HEK293 (cell line): Measurements from ENCODE around the gene RNPEP.

Experiments used
- CTCF ChIA-PET: fragments of 350-600 bp; formaldehyde crosslinking; extraction: SDS; loops from one replicate; lab custom pipeline; 2021; ENCODE audit warnings: antibody characterized with exemption; lab: Yijun Ruan, JAX
- POLR2A ChIA-PET: fragments of 300-600 bp; formaldehyde crosslinking; extraction: SDS; loops from one replicate; lab custom pipeline; 2020; ENCODE audit warnings: antibody characterized with exemption, inconsistent platforms; lab: Yijun Ruan, JAX
- H3K27ac ChIP-seq: fragments of 200-500 bp; sonication (Bioruptor generic); 2 replicates; pipeline ENCODE4 v1.5.1; 2014; ENCODE audit warnings: low read depth, low read length, control low read depth, inconsistent platforms; ENCODE audit errors: extremely low read depth
- H3K36me3 ChIP-seq, 2 experiments: fragments of 200-500 bp in 1 of 2; sonication (Bioruptor generic) in 1 of 2; 1 replicate in 1 of 2; 2 replicates in 1 of 2; pipeline ENCODE4 v1.5.1; 2014 to 2017; ENCODE audit warnings: inconsistent platforms in 2 of 2, low read length in 2 of 2; ENCODE audit not compliant: control insufficient read depth in 2 of 2, insufficient read depth in 1 of 2
- H3K4me1 ChIP-seq: fragments of 200-500 bp; sonication (Bioruptor generic); 2 replicates; pipeline ENCODE4 v1.5.1; 2014; ENCODE audit warnings: mild to moderate bottlenecking, low read length, inconsistent platforms; ENCODE audit not compliant: control insufficient read depth, insufficient read depth
- H3K4me3 ChIP-seq: 2 replicates; pipeline ENCODE4 v1.5.1; 2011; ENCODE audit warnings: low read depth, mild to moderate bottlenecking, control low read depth, low read length, moderate library complexity
- H3K9me3 ChIP-seq: fragments of 200-500 bp; sonication (Bioruptor generic); 2 replicates; pipeline ENCODE4 v1.5.1; 2014; ENCODE audit warnings: low read depth, low read length, inconsistent platforms; ENCODE audit not compliant: control insufficient read depth, insufficient read depth
- BCL11A ChIP-seq: fragments of 450-650 bp; formaldehyde crosslinking; IDR thresholded peaks from 2 replicates; pipeline ENCODE4 v1.5.1; 2016; ENCODE audit warnings: low read depth, missing biosample characterization, missing genetic modification characterization
- GLIS1 ChIP-seq: fragments of 450-650 bp; formaldehyde crosslinking; IDR thresholded peaks from 2 replicates; pipeline ENCODE4 v1.5.1; 2016; ENCODE audit warnings: missing biosample characterization, missing genetic modification characterization
- YY2 ChIP-seq: fragments of 450-650 bp; formaldehyde crosslinking; IDR thresholded peaks from 2 replicates; pipeline ENCODE4 v1.5.1; 2016; ENCODE audit warnings: missing biosample characterization, missing genetic modification characterization
- ZEB2 ChIP-seq: fragments of 450-650 bp; formaldehyde crosslinking; IDR thresholded peaks from 2 replicates; pipeline ENCODE4 v1.5.1; 2016; ENCODE audit warnings: missing biosample characterization, missing genetic modification characterization
- ZFP69B ChIP-seq: fragments of 450-650 bp; formaldehyde crosslinking; IDR thresholded peaks from 2 replicates; pipeline ENCODE4 v1.5.1; 2016; ENCODE audit warnings: missing biosample characterization, missing genetic modification characterization
- ZNF121 ChIP-seq: fragments of 450-650 bp; formaldehyde crosslinking; IDR thresholded peaks from 2 replicates; pipeline ENCODE4 v1.5.1; 2016; ENCODE audit warnings: missing biosample characterization, missing genetic modification characterization
- ZNF169 ChIP-seq: fragments of 450-650 bp; formaldehyde crosslinking; IDR thresholded peaks from 2 replicates; pipeline ENCODE4 v1.5.1; 2016; ENCODE audit warnings: missing biosample characterization, missing genetic modification characterization
- ZNF202 ChIP-seq: fragments of 450-650 bp; formaldehyde crosslinking; IDR thresholded peaks from 2 replicates; pipeline ENCODE4 v1.5.1; 2016; ENCODE audit warnings: missing biosample characterization, missing genetic modification characterization, borderline replicate concordance
- ZNF274 ChIP-seq, 2 experiments: fragments of 200-500 bp in 1 of 2; fragments of 450-650 bp in 1 of 2; sonication (Bioruptor generic) in 1 of 2; formaldehyde crosslinking in 1 of 2; IDR thresholded peaks; 2 replicates each; pipeline versions ENCODE4 v1.5.1 to v1.6.1; 2014 to 2016; ENCODE audit warnings: borderline replicate concordance in 1 of 2, inconsistent platforms in 1 of 2, low read length in 1 of 2, missing biosample characterization in 1 of 2, missing genetic modification characterization in 1 of 2
- ZNF350 ChIP-seq: fragments of 450-650 bp; formaldehyde crosslinking; IDR thresholded peaks from 2 replicates; pipeline ENCODE4 v1.5.0; 2017; ENCODE audit warnings: missing biosample characterization, mild to moderate bottlenecking, missing genetic modification characterization
- ZNF404 ChIP-seq: fragments of 450-650 bp; formaldehyde crosslinking; IDR thresholded peaks from 2 replicates; pipeline ENCODE4 v1.5.1; 2017; ENCODE audit warnings: missing biosample characterization, missing genetic modification characterization
- ZNF48 ChIP-seq: fragments of 450-650 bp; formaldehyde crosslinking; IDR thresholded peaks from 2 replicates; pipeline ENCODE4 v1.5.1; 2016; ENCODE audit warnings: missing biosample characterization, missing genetic modification characterization
- ZNF514 ChIP-seq: fragments of 450-650 bp; formaldehyde crosslinking; IDR thresholded peaks from 2 replicates; pipeline ENCODE4 v1.5.1; 2016; ENCODE audit warnings: missing biosample characterization, missing genetic modification characterization
- ZNF660 ChIP-seq: fragments of 450-650 bp; IDR thresholded peaks from 2 replicates; pipeline ENCODE4 v1.5.1; 2018; ENCODE audit warnings: missing biosample characterization, mild to moderate bottlenecking, missing genetic modification characterization
- ZNF777 ChIP-seq: fragments of 450-650 bp; formaldehyde crosslinking; IDR thresholded peaks from 2 replicates; pipeline ENCODE4 v1.5.1; 2017; ENCODE audit warnings: missing biosample characterization, missing genetic modification characterization, borderline replicate concordance
- TF ChIP-seq, protein P1 (sequence below): fragments of 450-650 bp; formaldehyde crosslinking; IDR thresholded peaks from 2 replicates; pipeline ENCODE4 v1.5.1; 2017; ENCODE audit warnings: missing biosample characterization, missing genetic modification characterization
- TF ChIP-seq, protein P2 (sequence below): fragments of 450-650 bp; formaldehyde crosslinking; IDR thresholded peaks from 2 replicates; pipeline ENCODE4 v1.5.1; 2016; ENCODE audit warnings: missing biosample characterization, missing genetic modification characterization, borderline replicate concordance

Gene RNPEP

DNA sequence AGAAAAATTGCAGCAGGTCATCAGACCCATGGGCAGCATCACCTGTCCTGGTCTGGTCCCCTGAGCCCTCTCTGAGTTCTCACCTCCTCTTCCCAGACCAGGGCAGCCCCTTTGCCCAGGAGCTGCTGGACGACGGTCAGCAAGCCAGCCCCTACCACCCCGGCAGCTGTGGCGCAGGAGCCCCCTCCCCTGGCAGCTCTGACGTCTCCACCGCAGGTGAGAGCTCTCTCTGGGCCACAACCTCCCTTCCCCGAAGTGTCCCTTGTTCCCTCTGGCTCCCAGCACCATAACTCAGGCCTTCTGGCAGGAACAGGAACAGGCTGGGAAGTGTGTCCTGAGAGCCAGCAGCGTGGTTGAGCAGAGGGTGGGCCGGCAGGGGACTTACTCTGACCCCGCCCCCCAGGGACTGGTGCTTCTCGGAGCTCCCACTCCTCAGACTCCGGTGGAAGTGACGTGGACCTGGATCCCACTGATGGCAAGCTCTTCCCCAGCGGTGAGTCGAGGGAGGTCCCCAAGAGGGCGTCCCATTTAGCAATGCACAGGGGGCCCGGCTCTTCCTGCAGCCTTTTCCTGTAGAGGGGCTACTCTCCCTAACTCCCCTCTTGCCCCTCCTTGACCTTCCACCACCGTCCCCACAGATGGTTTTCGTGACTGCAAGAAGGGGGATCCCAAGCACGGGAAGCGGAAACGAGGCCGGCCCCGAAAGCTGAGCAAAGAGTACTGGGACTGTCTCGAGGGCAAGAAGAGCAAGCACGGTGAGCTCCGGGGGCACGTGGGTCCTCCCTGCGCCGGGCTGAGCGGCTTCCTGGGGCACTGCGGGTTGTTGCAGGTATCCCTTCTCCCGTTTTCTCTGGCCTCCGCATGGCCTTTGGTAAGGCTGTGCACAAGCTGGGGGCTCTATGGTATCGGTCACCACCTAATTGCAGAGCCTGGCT is 30.4 kb downstream of the RNPEP start:
- ChIA-PET POLR2A (no interaction called here), CTCF (interaction anchor here (0.6 to 10.8 kb wide), 8 partner anchors 13 to 117 kb away, joined by 3 to 159 read pairs (median 4); partner anchors contain the start of gene GPR37L1)
- TF ChIP-seq BCL11A (no peak), ZNF514 (no peak), ZNF660 (tag by site-specific recombination) (no peak), YY2 (tag by site-specific recombination) (no peak), ZNF121 (no peak), ZNF274 (IDR thresholded peaks at IDR 0.05; ENCODE audit: low read length) (no peak), ZNF274 (tag by site-specific recombination; IDR thresholded peaks at IDR 0.05; ENCODE audit: borderline replicate concordance) (no peak), ZNF350 (tag by site-specific recombination) (no peak), ZFP69B (tag by site-specific recombination) (no peak), ZNF777 (tag by site-specific recombination) (no peak), ZNF404 (no peak), ZNF48 (no peak)
- TF ChIP-seq, protein P1, sequence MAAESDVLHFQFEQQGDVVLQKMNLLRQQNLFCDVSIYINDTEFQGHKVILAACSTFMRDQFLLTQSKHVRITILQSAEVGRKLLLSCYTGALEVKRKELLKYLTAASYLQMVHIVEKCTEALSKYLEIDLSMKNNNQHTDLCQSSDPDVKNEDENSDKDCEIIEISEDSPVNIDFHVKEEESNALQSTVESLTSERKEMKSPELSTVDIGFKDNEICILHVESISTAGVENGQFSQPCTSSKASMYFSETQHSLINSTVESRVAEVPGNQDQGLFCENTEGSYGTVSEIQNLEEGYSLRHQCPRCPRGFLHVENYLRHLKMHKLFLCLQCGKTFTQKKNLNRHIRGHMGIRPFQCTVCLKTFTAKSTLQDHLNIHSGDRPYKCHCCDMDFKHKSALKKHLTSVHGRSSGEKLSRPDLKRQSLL: no peak
- TF ChIP-seq, protein P2, sequence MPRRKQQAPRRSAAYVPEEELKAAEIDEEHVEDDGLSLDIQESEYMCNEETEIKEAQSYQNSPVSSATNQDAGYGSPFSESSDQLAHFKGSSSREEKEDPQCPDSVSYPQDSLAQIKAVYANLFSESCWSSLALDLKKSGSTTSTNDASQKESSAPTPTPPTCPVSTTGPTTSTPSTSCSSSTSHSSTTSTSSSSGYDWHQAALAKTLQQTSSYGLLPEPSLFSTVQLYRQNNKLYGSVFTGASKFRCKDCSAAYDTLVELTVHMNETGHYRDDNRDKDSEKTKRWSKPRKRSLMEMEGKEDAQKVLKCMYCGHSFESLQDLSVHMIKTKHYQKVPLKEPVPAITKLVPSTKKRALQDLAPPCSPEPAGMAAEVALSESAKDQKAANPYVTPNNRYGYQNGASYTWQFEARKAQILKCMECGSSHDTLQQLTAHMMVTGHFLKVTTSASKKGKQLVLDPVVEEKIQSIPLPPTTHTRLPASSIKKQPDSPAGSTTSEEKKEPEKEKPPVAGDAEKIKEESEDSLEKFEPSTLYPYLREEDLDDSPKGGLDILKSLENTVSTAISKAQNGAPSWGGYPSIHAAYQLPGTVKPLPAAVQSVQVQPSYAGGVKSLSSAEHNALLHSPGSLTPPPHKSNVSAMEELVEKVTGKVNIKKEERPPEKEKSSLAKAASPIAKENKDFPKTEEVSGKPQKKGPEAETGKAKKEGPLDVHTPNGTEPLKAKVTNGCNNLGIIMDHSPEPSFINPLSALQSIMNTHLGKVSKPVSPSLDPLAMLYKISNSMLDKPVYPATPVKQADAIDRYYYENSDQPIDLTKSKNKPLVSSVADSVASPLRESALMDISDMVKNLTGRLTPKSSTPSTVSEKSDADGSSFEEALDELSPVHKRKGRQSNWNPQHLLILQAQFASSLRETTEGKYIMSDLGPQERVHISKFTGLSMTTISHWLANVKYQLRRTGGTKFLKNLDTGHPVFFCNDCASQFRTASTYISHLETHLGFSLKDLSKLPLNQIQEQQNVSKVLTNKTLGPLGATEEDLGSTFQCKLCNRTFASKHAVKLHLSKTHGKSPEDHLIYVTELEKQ (tag by site-specific recombination): no peak
- peaks cover 1% of the 10 kb centered on the region for H3K4me1 ChIP-seq
- H3K9me3 ChIP-seq: no peaks in the 10 kb centered on the region
- H3K4me3 ChIP-seq: no peak overlapping the region
- H3K27ac ChIP-seq: no peak overlapping the region
- no peaks in the 10 kb centered on the region for H3K36me3 ChIP-seq

DNA sequence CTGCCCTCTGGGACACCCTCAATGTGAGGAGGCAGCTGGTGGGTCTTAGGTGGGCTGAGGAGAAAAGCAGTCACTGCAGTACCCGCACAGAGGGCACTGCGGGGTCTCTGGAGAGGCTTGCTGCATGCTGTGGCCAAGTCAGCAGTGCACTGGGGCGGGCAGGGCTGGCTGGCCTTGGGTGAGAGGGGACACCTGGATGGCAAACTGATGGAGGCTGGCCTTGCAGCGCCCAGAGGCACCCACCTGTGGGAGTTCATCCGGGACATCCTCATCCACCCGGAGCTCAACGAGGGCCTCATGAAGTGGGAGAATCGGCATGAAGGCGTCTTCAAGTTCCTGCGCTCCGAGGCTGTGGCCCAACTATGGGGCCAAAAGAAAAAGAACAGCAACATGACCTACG is 31.2 kb downstream of the RNPEP start:
- Histone ChIP-seq H3K36me3 (no peaks in the 10 kb centered on the region), H3K9me3 (no peaks in the 10 kb centered on the region), H3K4me3 (no peak overlapping the region), H3K4me1 (peaks cover 9% of the 10 kb centered on the region), H3K27ac (no peak overlapping the region)
- TF ChIP-seq ZNF350 (tag by site-specific recombination) (no peak), ZNF169 (tag by site-specific recombination) (no peak), ZEB2 (tag by site-specific recombination) (no peak), ZNF202 (tag by site-specific recombination) (no peak), GLIS1 (tag by site-specific recombination) (no peak)
- ChIA-PET POLR2A (no interaction called here), CTCF (interaction anchor here (0.6 to 10.8 kb wide), 3 partner anchors 11 to 107 kb away, joined by 4 to 159 read pairs (median 5); partner anchors contain the start of gene GPR37L1)
